ENCODE measurements around the gene TSPAN8.
"Not testable (repeated sequence)": the region's sequence is repeated elsewhere in the genome, so short reads cannot be mapped to it uniquely, and the experiment has no call there.

The TSPAN8 gene

DNA sequence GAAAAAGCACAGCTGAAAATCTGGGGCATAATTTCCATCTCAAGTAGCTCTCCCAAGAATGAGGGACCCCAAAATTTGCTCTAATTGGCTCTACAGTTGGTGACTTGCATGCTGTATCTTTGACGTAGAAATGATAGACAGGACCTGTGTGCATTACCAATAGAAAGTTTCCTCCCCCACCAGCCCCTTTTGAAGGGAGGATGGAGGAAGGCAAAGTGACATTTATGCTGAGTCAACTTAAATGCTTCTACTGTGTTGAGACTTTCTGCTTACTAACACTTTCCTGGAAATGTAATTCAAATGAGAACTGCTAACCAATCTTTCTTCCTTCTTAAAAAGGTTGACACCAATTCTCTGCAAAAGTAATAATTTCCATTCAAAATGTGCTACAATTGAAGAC, 31.9 kb downstream of the TSPAN8 start:
- DNase-seq (ENCODE audit: low spot score) = no peak

- no peak for DNase-seq (ENCODE audit: low spot score)
Observed at GRCh38 chr12:71125515-71125914, 32.3 kb downstream of the TSPAN8 start.

DNA sequence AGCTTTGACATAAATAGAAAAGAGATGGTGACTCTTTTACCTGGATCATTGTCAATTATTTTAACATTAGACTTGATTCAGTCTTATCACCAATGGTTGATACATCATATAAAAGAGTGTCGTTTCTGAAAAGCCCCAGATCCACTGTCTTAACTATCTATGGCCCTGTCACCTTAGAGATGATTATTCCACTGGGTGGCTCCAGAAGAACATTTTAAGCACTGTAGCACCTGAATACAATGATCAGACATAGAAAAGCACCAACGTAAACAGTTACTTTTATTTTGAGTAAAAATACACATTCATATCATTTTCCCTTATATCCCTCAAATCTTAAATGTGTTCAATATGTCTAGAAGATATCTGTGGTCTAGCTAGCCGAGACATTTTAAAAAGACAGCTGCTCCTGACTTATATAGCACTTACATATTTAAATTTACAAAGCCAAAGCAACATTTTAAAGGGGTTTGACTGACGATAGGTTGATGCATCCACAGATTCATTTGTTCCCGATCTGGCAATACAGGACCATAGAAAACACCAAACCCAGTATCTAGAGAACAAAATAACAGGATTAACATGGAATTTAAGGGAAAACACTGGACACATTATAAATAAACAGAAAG, 32.9 kb downstream of the TSPAN8 start:
- no peak for DNase-seq (ENCODE audit: low spot score)

DNA sequence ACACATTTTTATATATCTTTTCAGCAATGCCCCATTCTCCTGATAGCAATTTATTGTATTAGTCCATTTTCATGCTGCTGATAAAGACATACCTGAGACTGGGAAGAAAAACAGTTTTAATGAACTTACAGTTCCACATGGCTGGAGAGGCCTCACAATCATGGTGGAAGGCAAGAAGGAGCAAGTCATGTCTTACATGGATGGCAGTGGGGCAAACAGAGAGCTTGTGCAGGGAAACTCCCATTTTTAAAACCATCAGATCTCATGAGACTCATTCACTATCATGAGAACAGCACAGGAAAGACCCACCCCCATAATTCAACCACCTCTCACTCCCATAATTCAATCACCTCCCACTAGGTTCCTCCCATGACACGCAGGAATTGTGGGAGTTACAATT, 44.7 kb downstream of the TSPAN8 start:
- not testable (repeated sequence) for DNase-seq (ENCODE audit: low spot score)

GRCh38 chr12:71109834-71110233, 48.0 kb downstream of the TSPAN8 start:
- DNase-seq (ENCODE audit: low spot score) = no peak

- DNase-seq (ENCODE audit: low spot score) = no peak
Observed at GRCh38 chr12:71108355-71108754, 49.4 kb downstream of the TSPAN8 start.

DNA sequence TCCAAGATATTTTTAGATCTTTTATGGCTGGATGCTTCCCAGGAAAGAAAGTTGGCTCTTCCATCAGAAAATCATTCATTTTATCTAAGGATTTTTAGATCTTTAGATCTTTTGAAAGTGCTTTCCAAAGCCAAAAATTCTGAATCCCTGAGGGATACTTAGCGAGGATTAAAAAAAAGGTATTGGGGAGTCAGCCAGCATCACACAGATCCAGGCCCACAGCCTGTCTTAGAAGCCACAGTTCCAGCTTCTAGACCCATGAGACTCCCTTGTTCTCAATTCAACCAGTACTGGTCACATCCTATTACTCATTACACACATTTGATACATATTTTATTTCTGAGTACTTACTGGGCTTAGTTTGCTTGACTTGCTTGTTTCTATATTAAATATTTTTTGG, 49.9 kb downstream of the TSPAN8 start:
- DNase-seq (ENCODE audit: low spot score) = no peak

DNA sequence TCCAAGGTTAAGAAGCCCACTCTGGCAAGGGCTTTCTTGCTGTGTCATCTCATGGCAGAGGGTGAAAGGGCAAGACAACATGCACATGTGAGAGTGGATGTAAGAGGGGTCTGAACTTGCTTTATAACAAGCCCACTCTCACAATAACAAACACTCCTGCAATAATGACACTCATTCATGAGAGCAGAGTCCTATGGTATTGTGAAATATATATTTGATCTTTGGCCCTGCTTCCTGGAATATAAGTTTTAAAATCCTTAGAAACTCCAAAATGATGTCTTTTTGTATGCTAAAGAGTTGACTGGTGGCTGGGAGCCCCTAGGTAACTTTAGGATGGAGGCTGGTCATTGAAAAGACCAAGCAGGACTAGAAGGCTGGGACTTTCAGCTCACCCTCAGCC, 51.8 kb downstream of the TSPAN8 start:
- DNase-seq (ENCODE audit: low spot score) = no peak

DNA sequence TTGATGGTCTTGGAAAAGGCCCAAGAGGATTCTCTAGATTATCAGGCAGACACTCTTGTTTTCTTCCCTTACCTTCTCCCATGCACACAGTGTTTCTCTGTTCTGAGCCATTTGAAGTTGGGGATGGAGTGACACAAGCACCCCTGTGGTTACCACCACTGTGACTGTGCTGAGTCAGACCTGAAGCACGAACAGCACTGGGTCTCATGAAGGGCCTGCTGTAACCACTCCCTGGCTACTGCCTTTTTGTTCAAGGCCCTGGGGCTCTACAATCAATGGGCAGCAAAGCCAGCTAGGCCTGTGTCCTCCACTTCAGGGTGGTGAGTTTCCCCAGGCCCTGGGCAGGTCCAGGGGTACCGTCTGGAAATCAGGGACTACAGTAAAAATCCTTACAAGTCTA, 65.5 kb downstream of the TSPAN8 start:
- no peak for DNase-seq (ENCODE audit: low spot score)

- no peak for DNase-seq (ENCODE audit: low spot score)
Observed at GRCh38 chr12:71090971-71091370, 66.8 kb downstream of the TSPAN8 start.

DNA sequence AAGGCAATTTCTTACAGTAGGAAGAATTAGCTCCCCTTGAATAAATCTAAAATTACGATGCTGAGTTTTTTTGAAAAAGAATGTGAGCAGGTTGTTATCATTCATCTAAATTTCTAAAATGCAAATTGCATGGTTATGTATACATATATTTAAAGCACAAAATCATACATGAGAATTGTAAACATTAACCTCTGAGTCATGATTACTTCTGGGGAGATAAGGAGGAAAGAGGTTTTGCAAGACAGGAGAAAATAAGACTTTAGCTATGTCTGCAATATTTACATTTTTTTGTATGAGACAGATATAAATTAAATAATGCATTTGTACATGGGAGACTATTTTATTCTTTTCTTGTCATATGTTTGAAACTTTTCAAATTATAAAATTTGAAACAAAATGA, 72.2 kb downstream of the TSPAN8 start:
- no peak for DNase-seq (ENCODE audit: low spot score)

DNA sequence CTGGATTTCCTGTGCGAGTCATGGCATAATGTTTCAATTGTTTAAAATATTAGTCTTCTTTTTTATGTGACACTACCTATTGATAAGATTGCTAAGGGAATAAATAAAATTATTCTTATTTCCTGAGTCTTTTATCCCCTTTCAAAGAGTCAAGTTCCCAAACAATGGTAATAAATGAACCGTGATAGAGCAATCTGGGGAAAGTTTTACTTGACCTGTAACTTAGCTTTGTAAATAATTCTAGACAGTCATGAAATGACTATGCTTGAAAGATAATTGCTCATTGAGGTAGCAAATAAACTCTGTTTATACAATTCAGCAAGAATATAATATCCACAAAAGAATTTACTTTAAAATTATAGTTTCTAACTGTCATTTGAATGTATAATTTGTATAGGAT, 82.1 kb downstream of the TSPAN8 start:
- DNase-seq (ENCODE audit: low spot score) = no peak
